OCI-LY7 (cell line): ENCODE results near the gene DAPK2. TPM values are rescaled to one million over a fixed set of nuclear protein-coding genes. Genes with fewer than 3 reads are reported as not detected.
"Not testable (repeated sequence)": the region's sequence is repeated elsewhere in the genome, so short reads cannot be mapped to it uniquely, and the experiment has no call there.

Source experiments
- BruUV-seq: library from RNA; stranded (reverse); fragments of 400-500 nt; replicated peaks from 2 replicates; lab custom pipeline; 2021; lab: Mats Ljungman, UMichigan
- CTCF ChIA-PET: fragments of 300-600 bp; sonication (Branson Sonifier 250); formaldehyde crosslinking; loops from one replicate; lab custom pipeline; 2022; ENCODE audit warnings: antibody characterized with exemption; ENCODE audit not compliant: unreplicated experiment; lab: Charles Lee
- POLR2A ChIA-PET: fragments of 300-600 bp; sonication (Branson Sonifier 250); formaldehyde crosslinking; loops from one replicate; lab custom pipeline; 2022; ENCODE audit warnings: antibody characterized with exemption; lab: Charles Lee
- DNase-seq: peaks from one replicate; pipeline ENCODE4 v3.0.0-alpha.2; 2015; ENCODE audit warnings: low spot score
- H2AFZ ChIP-seq: fragments of 200-600 bp; sonication (generic), shearing (Covaris generic); 2 replicates; pipeline ENCODE4 v1.6.1; 2014; ENCODE audit warnings: mild to moderate bottlenecking, antibody characterized with exemption, low read length, moderate library complexity
- H3K27ac ChIP-seq: fragments of 200-600 bp; sonication (generic); 2 replicates; pipeline ENCODE4 v1.5.1; 2014; ENCODE audit warnings: mixed run types, low read depth, mild to moderate bottlenecking, moderate library complexity, low read length, inconsistent platforms; ENCODE audit not compliant: poor library complexity, severe bottlenecking
- H3K36me3 ChIP-seq: fragments of 200-600 bp; sonication (generic); 2 replicates; pipeline ENCODE4 v1.6.1; 2014; ENCODE audit warnings: mild to moderate bottlenecking, antibody characterized with exemption, low read length, moderate library complexity, mixed read lengths; ENCODE audit not compliant: insufficient read depth
- H3K4me1 ChIP-seq: fragments of 200-600 bp; sonication (generic); 2 replicates; pipeline ENCODE4 v1.5.1; 2014; ENCODE audit warnings: mild to moderate bottlenecking, low read length; ENCODE audit not compliant: insufficient read depth, poor library complexity, severe bottlenecking
- H3K4me2 ChIP-seq: fragments of 200-600 bp; sonication (generic); 2 replicates; pipeline ENCODE4 v1.6.1; 2014; ENCODE audit warnings: mild to moderate bottlenecking, low read length
- H3K4me3 ChIP-seq: fragments of 200-600 bp; sonication (generic); 2 replicates; pipeline ENCODE4 v1.5.1; 2014; ENCODE audit warnings: mild to moderate bottlenecking, low read depth, low read length; ENCODE audit not compliant: poor library complexity, severe bottlenecking
- H3K79me2 ChIP-seq: fragments of 200-600 bp; sonication (generic); 2 replicates; pipeline ENCODE4 v1.6.1; 2016; ENCODE audit warnings: low read depth, mild to moderate bottlenecking, low read length, moderate library complexity, mixed read lengths; ENCODE audit not compliant: insufficient read depth
- H3K9me2 ChIP-seq: fragments of 200-600 bp; sonication (generic); 2 replicates; pipeline ENCODE4 v1.6.1; 2016; ENCODE audit warnings: mild to moderate bottlenecking, low read length, mixed read lengths; ENCODE audit not compliant: insufficient read depth
- H3K9me3 ChIP-seq: fragments of 200-600 bp; sonication (generic); 2 replicates; pipeline ENCODE4 v1.6.1; 2014; ENCODE audit warnings: mild to moderate bottlenecking, mixed run types, low read length, mixed read lengths
- H4K20me1 ChIP-seq: fragments of 200-600 bp; sonication (generic); 2 replicates; pipeline ENCODE4 v1.6.1; 2014; ENCODE audit warnings: mild to moderate bottlenecking, antibody characterized with exemption, low read length, moderate library complexity, mixed read lengths; ENCODE audit not compliant: insufficient read depth
- EZH2phosphoT487 ChIP-seq: fragments of 200-600 bp; sonication (generic); IDR thresholded peaks from 2 replicates; pipeline ENCODE4 v1.6.1; 2018; ENCODE audit warnings: low read depth, borderline replicate concordance, mild to moderate bottlenecking, mixed run types, antibody characterized with exemption, low read length, moderate library complexity, mixed read lengths
- intact Hi-C: fragments of 100-400 bp; cut with micrococcal nuclease; formaldehyde crosslinking; loops from one replicate; pipeline ENCODE4 v1.10.0; 2022; ENCODE audit not compliant: unreplicated experiment
- total RNA-seq, 2 experiments: library from RNA; depleted of rRNA in 1 of 2; stranded (reverse); fragments of >200 nt in 1 of 2; shearing (Covaris generic) in 1 of 2; gene quantifications; 2 replicates each; pipeline ENCODE4 v1.2.3, GENCODE V29; 2014 to 2022
- TF ChIP-seq, protein P1 (sequence below): fragments of 200-600 bp; sonication (generic); conservative IDR thresholded peaks from 2 replicates; pipeline ENCODE4 v1.5.1; 2014; ENCODE audit warnings: mild to moderate bottlenecking, antibody characterized with exemption, low read length, moderate library complexity, mixed read lengths

The DAPK2 gene
- total RNA-seq, 2 experiments from 2014 or later = 0.36 to 1.2 TPM

DNA sequence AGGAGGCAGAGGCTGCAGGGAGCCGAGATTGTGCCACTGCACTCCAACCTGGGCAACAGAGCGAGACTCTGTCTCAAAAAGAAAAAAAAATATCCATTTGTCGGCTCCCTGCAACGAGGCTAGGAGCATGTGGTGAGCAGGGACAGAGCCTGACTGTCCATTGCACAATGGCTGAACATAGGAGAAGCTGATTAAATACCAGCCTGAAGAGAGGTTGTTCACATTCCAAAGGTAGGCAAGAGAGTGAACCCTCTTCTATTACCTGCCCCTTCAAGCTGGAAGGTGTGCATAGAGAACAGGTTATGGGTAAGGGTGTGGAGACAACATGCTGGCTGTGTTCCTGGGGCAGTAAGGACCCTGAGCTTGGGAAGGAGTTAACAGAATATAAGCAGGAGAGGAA is 78.7 kb downstream of the DAPK2 start:
- Histone ChIP-seq H3K4me2 (no peak overlapping the region), H2AFZ (no peak overlapping the region), H3K4me1 (peaks cover 24% of the 10 kb centered on the region), H3K4me3 (no peak overlapping the region), H3K9me3 (no peaks in the 10 kb centered on the region), H3K9me2 (no peaks in the 10 kb centered on the region), H3K79me2 (no peaks in the 10 kb centered on the region), H3K27ac (no peak overlapping the region), H4K20me1 (no peaks in the 10 kb centered on the region), H3K36me3 (no peaks in the 10 kb centered on the region)
- BruUV-seq = no TSS peak
- ChIA-PET POLR2A (interaction anchor here (0.6 to 1.4 kb wide), 5 partner anchors 13 to 565 kb away, joined by 3 to 4 read pairs (median 4); no protein-coding TSS in a partner anchor), CTCF (no interaction called here)
- TF ChIP-seq, protein P1, sequence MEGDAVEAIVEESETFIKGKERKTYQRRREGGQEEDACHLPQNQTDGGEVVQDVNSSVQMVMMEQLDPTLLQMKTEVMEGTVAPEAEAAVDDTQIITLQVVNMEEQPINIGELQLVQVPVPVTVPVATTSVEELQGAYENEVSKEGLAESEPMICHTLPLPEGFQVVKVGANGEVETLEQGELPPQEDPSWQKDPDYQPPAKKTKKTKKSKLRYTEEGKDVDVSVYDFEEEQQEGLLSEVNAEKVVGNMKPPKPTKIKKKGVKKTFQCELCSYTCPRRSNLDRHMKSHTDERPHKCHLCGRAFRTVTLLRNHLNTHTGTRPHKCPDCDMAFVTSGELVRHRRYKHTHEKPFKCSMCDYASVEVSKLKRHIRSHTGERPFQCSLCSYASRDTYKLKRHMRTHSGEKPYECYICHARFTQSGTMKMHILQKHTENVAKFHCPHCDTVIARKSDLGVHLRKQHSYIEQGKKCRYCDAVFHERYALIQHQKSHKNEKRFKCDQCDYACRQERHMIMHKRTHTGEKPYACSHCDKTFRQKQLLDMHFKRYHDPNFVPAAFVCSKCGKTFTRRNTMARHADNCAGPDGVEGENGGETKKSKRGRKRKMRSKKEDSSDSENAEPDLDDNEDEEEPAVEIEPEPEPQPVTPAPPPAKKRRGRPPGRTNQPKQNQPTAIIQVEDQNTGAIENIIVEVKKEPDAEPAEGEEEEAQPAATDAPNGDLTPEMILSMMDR = no peak
- TF ChIP-seq EZH2phosphoT487 = no peak
- intact Hi-C loops = no loop called here
- DNase-seq = no peak

DNA sequence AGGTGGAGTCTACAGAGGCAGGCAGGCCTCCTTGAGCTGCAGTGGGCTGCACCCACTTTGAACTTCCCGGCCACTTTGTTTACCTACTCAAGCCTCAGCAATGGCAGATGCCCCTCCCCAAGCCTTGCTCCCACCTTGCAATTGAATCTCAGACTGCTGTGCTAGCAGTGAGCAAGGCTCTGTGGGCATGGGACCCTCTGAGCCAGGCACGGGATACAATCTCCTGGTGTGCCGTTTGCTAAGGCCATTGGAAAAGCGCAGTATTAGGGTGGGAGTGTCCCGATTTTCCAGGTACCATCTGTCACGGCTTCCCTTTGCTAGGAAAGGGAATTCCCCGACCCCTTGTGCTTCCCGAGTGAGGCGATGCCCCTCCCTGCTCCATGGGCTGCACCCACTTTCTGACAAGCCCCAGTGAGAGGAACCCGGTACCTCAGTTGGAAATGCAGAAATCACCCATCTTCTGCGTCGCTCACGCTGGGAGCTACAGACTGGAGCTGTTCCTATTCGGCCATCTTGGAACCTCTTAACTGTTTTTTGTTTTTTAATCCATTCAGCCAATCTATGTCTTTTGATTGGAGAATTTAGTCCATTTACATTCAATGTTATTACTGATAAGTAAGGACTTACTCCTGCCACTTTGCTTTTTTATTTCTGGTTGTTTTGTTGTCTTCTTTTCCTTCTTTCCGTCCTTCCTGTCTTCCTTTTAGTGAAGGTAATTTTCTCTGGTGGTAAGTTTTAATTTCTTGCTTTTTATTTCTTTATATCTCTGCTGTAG is 83.2 kb downstream of the DAPK2 start:
- H4K20me1 ChIP-seq, H3K27ac ChIP-seq, intact Hi-C loops, H3K4me1 ChIP-seq, H3K9me3 ChIP-seq, H3K4me3 ChIP-seq, BruUV-seq, H3K9me2 ChIP-seq, CTCF ChIA-PET, H3K36me3 ChIP-seq, H3K4me2 ChIP-seq, H2AFZ ChIP-seq, H3K79me2 ChIP-seq, POLR2A ChIA-PET, DNase-seq: not testable (repeated sequence)

DNA sequence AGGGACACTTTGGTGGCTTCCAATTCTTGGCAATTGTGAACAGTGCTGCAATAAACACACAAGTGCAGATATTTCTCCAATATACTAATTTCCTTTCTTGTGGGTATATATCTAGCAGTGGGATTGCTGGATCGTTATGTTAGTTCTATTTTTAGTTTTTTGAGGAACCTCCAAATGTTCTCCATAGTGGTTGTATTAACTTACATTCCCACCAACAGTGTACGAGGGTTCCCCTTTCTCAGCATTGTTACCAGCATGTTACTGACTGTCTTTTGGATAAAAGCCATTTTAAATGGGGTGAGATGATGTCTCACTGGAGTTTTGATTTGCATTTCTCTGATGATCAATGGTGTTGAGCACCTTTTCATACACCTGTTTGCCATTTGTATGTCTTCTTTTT is 92.8 kb downstream of the DAPK2 start:
- no peak overlapping the region for H3K4me3 ChIP-seq
- H3K9me3 ChIP-seq = no peaks in the 10 kb centered on the region
- H3K9me2 ChIP-seq = no peaks in the 10 kb centered on the region
- BruUV-seq = no TSS peak
- no peak overlapping the region for H3K27ac ChIP-seq
- ChIA-PET CTCF (no interaction called here), POLR2A (no interaction called here)
- H3K4me1 ChIP-seq = no peaks in the 10 kb centered on the region
- no peak overlapping the region for H2AFZ ChIP-seq
- no peaks in the 10 kb centered on the region for H3K36me3 ChIP-seq
- DNase-seq = no peak
- no peaks in the 10 kb centered on the region for H4K20me1 ChIP-seq
- TF ChIP-seq EZH2phosphoT487 = no peak
- TF ChIP-seq, protein P1 = no peak
- H3K79me2 ChIP-seq = no peaks in the 10 kb centered on the region
- intact Hi-C loops = no loop called here
- no peak overlapping the region for H3K4me2 ChIP-seq
